GM12874 (cell line): ENCODE data around the gene LRRC74A.

ENCODE experiments used
- CTCF ChIP-seq: IDR thresholded peaks from 2 replicates; pipeline ENCODE4 v1.5.1; 2011; ENCODE audit warnings: low read depth, mild to moderate bottlenecking, control low read depth, low read length, moderate library complexity; ENCODE audit not compliant: insufficient read depth

LRRC74A gene

DNA sequence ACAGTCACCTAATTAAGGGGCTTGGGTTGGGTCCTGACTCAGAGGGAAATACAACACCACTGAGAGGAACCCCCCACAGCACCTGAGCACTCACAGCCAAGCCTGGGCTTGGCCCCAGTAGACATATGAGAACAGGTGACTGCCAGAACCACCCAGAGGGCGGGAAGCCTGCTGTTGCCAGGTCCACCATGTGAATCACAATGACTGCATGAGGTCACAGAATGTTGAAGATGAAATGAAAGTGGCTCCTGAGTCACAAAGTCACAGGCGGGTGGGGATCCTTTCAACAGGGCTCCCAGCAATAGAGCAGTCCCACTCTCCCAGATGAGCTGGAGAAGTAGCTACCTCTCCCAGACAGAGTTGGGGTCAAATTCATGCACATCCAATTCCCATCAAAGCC is at the start of gene LRRC74A:
LRRC74A (plus strand) TSS at position 287 of the 400 bp plus-strand sequence. CDS start 290 bp downstream, outside the sequence.
- TF ChIP-seq CTCF: no peak

DNA sequence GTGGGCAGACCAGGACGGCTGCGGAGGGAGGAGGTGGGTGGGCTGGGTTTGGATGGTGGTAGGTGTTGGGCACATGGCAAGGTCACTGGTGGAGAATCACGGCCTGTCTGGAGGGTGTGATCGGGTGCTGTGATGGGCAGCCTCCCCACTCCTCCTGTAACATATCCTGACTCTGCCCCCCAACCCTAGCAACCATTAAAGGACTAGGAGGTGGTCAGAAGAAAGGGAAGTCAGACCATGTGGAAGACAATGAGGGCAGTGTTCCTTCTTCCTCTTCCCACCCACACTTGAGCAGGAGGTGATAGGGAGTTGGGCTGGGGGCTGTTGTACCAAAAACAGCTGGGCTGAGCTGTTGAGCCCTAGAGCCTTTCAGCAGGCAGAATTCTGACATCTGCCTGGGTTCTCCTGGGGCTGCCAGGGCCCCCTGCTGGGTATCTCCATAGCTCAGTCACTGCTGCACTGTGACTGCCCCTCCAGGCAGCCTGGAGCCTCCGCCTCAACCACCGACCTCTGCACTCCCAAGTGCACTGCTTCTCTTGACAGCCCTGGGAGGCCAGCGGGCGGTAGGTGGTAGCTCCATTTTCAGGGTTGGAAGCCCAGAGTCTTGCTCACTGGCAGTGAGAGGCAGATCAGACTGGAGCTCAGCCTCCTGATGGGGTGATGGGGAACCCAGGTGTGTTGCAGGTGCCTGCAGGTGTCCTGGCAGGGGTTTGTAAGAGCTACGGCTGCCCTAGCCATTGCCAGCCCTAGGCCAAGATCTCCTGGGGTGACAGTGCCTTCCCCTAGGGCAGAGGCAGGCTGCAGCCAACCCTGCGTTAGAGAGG is 49.6 kb upstream of the LRRC74A start:
- TF ChIP-seq CTCF: no peak

GRCh38 chr14:76777721-76778120 is 48.5 kb upstream of the LRRC74A start:
- TF ChIP-seq CTCF: no peak

DNA sequence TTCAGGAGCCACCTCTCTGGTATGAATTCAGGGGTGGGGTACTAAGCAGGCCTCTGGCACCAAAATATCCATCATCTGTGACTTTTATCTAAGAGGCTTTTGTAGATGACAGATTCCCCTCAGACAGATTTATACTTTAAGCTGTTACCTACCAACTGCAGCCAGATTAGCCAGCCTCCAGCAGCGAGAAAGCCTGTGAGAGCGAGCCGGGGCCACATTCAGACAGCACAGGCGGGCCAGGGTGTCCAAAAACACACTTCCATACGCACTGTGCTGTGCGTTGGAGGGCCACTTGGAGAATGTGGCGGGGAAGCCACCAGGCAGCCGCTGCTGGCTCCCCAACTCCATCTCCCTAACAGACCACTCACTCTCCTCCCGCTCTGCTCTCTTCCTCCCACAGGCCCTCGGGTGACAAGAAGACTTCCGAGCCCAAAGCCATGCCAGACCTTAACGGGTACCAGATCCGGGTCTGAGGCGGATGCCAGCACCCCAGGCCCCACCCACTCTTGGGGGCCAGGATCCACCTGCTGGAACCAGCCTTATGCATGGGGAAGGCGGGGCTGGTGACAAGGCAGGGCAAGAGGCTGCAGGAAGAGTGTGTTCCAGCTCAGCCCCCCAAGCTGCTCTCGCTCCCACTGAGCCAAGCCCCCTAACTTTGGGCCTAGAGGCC is 47.5 kb upstream of the LRRC74A start:
- no peak for TF ChIP-seq CTCF

GRCh38 chr14:76779221-76780057 is 46.8 kb upstream of the LRRC74A start:
- no peak for TF ChIP-seq CTCF

- TF ChIP-seq CTCF: no peak
Measured at GRCh38 chr14:76780058-76780345, 46.2 kb upstream of the LRRC74A start.

GRCh38 chr14:76780360-76780759 is 45.8 kb upstream of the LRRC74A start:
- no peak for TF ChIP-seq CTCF
